Measurements from ENCODE around the gene MEGF11. TPM values are rescaled to one million over a fixed set of nuclear protein-coding genes. Genes with fewer than 3 reads are reported as not detected.
A peak's percentile ranks its signal among the peaks of the same experiment; 100 is the strongest.

Gene MEGF11
- total RNA-seq, 6 experiments from 2014 or later = not detected

DNA sequence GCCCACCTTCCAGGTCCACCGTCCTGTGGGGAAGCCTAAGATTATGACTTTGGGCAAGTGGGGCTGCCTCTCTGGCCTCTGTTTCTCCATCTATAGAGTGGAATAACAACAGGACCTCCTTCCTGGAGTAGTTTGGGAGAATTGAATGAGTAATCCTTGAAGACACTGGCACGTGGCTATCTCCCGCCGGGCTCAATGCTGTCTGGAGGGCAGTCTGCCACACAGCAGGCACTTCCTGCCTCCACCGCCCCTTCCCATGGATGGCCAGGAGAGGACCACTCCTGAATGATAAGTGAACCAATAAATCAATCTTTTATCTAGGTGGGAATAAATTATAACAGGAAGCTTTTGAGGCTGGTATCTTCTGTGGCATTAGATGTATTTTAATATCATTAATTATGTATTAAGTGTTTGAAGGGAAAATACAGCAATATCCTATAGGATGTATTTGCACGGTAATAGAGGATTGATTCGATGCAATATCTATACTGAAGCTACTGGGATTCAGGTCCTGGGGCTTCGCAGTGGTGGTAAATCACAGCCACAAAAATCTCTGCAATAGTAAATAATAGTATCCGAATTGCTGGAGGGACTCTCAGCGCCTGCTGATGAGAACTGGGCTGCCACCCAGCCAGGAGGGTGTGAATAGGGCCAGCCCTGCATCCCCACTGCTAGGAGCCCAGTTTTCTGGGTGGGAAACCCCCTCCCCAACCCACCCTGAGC is 15.9 kb downstream of the MEGF11 start:
- H3K27me3 Mint-ChIP-seq (ENCODE audit: insufficient read depth) = peaks cover 49% of the 10 kb centered on the region
- DNase-seq = no peak
- H3K4me3 Mint-ChIP-seq = no peak overlapping the region
- H3K9me3 Mint-ChIP-seq = no peaks in the 10 kb centered on the region
- TF ChIP-seq, protein P1, sequence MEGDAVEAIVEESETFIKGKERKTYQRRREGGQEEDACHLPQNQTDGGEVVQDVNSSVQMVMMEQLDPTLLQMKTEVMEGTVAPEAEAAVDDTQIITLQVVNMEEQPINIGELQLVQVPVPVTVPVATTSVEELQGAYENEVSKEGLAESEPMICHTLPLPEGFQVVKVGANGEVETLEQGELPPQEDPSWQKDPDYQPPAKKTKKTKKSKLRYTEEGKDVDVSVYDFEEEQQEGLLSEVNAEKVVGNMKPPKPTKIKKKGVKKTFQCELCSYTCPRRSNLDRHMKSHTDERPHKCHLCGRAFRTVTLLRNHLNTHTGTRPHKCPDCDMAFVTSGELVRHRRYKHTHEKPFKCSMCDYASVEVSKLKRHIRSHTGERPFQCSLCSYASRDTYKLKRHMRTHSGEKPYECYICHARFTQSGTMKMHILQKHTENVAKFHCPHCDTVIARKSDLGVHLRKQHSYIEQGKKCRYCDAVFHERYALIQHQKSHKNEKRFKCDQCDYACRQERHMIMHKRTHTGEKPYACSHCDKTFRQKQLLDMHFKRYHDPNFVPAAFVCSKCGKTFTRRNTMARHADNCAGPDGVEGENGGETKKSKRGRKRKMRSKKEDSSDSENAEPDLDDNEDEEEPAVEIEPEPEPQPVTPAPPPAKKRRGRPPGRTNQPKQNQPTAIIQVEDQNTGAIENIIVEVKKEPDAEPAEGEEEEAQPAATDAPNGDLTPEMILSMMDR (IDR thresholded peaks at IDR 0.05) = no peak
- no peaks in the 10 kb centered on the region for H3K4me1 Mint-ChIP-seq (ENCODE audit: low read depth)
- no peak overlapping the region for H3K27ac Mint-ChIP-seq
- H3K36me3 Mint-ChIP-seq (ENCODE audit: low read depth) = no peaks in the 10 kb centered on the region

DNA sequence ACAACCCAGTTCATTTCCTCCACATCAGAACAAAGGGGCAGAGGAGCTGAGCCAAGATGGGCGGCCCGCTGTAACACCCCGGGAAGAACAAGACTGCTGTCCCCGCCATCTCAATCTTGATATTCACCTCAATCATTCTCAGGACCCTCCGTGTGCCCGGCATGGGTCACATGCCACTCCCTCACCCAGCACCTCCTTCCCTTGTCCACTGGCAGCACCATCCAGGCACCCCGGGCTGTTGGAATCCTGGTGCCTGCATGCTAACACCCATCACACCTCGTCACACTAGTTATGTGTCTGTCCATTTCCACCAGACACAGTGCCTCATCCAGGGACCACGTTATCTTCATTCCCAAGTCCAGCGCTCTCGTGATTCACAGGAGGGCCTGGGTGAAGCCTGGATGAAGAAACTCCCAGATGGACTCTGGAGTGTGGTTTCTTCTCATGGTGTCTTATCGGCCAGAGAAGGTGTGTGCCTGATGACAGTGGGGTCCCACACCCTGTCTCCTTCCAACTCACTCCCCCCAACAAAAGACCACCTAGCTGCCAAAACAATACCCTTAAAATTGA is 16.7 kb downstream of the MEGF11 start:
- TF ChIP-seq, protein P1 (IDR thresholded peaks at IDR 0.05) = no peak
- no peak for DNase-seq
- Mint-ChIP-seq H3K9me3 (no peaks in the 10 kb centered on the region), H3K4me1 (ENCODE audit: low read depth) (no peaks in the 10 kb centered on the region), H3K27me3 (ENCODE audit: insufficient read depth) (peaks cover 47% of the 10 kb centered on the region), H3K4me3 (no peak overlapping the region), H3K27ac (no peak overlapping the region), H3K36me3 (ENCODE audit: low read depth) (no peaks in the 10 kb centered on the region)

DNA sequence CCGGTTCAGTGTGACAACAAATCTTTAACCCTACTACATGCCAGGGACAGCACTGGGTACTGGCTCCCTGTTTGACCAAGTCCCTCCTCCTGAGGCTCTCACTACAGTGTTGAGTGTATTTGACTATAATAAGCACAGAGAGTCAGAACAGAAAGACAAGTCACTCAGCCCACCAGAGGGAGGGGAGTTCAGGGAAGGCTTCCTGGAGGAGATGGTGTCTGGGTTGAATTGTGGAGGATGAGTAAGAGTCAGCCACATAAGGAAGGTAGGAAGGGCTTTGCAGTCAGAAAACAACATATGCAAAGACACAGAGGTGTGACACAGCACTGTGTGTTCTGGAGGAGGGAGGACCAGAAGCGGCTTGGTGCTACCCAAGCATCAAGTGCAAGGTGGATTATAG is 17.7 kb downstream of the MEGF11 start:
- DNase-seq = no peak
- no peaks in the 10 kb centered on the region for H3K36me3 Mint-ChIP-seq (ENCODE audit: low read depth)
- H3K27ac Mint-ChIP-seq = no peak overlapping the region
- H3K4me3 Mint-ChIP-seq = no peak overlapping the region
- TF ChIP-seq, protein P1 (IDR thresholded peaks at IDR 0.05) = no peak
- H3K9me3 Mint-ChIP-seq = no peaks in the 10 kb centered on the region
- H3K4me1 Mint-ChIP-seq (ENCODE audit: low read depth) = peaks cover 8% of the 10 kb centered on the region
- H3K27me3 Mint-ChIP-seq (ENCODE audit: insufficient read depth) = peaks cover 47% of the 10 kb centered on the region

DNA sequence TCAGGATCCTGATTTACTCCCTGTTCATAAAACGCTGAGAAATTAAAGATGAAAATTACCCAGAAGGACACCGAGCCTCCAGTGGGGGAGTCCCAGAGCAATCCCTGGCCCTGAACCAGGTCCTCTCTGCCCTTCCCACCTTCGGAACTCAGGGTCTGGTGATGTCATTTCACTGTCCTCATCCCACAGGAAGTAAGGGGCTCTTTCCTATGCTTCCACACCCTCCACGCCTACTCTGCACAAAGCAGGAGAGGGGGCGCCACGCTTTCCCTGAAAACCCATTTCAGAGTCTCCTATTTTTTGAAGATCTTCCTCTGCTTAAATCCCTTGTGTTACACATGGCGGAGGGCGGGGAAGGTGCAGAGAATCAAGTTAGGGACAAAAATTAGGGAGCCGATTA is 18.8 kb downstream of the MEGF11 start:
- Mint-ChIP-seq H3K4me1 (ENCODE audit: low read depth) (peaks cover 8% of the 10 kb centered on the region), H3K27ac (no peak overlapping the region), H3K4me3 (no peak overlapping the region), H3K27me3 (ENCODE audit: insufficient read depth) (peaks cover 43% of the 10 kb centered on the region), H3K36me3 (ENCODE audit: low read depth) (no peaks in the 10 kb centered on the region), H3K9me3 (no peaks in the 10 kb centered on the region)
- DNase-seq = no peak
- TF ChIP-seq, protein P1 (IDR thresholded peaks at IDR 0.05) = no peak

DNA sequence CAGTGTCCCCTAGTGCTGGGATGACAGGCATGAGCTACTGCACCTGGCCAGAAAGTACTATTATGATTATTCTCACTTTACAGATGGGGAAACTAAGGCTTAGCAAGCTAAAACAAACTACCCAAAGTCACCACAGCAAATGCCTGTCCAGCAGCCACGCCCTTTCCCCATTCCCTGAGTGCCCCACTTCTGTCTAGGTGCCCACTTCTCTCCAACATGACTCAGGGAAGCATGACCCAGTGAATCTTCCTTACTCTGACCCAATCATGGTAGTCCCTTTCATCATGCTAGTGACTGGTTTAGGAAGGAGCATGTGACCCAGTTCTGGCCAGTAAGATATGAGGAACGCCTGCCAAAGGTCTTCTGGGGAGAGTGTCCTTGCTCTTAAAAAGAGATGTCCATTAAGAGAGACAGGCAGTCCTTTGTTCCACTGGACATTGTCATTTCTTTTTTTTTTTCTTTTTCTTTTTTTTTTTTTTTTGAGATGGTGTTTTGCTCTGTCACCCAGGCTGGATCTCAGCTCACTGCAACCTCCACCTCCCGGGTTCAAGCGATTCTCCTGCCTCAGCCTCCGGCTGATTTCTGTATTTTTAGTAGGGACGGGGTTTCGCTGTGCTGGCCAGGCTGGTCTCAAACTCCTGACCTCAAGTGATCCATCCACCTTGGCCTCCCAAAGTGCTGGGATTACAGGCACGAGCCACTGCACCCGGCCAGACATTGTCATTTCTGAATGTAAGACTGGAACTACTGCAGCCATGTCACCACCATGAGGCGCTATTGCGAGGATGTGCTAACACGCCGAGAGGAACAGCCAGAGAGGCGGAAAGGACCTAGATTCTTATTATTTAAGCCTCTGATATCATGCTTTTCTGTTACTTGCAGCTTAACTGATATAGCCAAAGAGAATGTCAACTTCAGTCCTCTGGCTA is 19.8 kb downstream of the MEGF11 start:
- DNase-seq = peak; percentile 6
- Mint-ChIP-seq H3K4me3 (no peak overlapping the region), H3K27me3 (ENCODE audit: insufficient read depth) (peaks cover 39% of the 10 kb centered on the region), H3K9me3 (no peaks in the 10 kb centered on the region), H3K4me1 (ENCODE audit: low read depth) (peaks cover 8% of the 10 kb centered on the region), H3K27ac (no peak overlapping the region), H3K36me3 (ENCODE audit: low read depth) (no peaks in the 10 kb centered on the region)
- TF ChIP-seq, protein P1 (IDR thresholded peaks at IDR 0.05) = peak; percentile 45; the same call in 1 of the 2 replicates

All from HFFc6 (cell line).